Breast epithelium (tissue), 4 donors: Measurements from ENCODE around the gene ASF1B. TPM values are rescaled to one million over a fixed set of nuclear protein-coding genes. Genes with fewer than 3 reads are reported as not detected.

Experiments used
- DNase-seq, 2 donors: peaks; one replicate each; pipeline ENCODE4 v3.0.0-alpha.2; 2019; ENCODE audit warnings: low spot score in 2 of 2
- H3K27ac ChIP-seq, 2 donors: fragments of 200-600 bp; sonication (generic) in 1 of 2; one replicate each; pipeline ENCODE4 v1.5.1; 2016 to 2019; ENCODE audit warnings: mild to moderate bottlenecking in 1 of 2
- H3K27me3 ChIP-seq, 2 donors: fragments of 200-600 bp; sonication (generic) in 1 of 2; one replicate each; pipeline versions ENCODE4 v1.5.1 to v1.6.0; 2017 to 2019; ENCODE audit warnings: control low read depth in 1 of 2, mild to moderate bottlenecking in 1 of 2
- H3K36me3 ChIP-seq: fragments of 200-600 bp; one replicate; pipeline ENCODE4 v1.5.1; 2019
- H3K4me1 ChIP-seq, 2 donors: fragments of 200-600 bp; sonication (generic); one replicate each; pipeline ENCODE4 v1.5.1; 2016 to 2019; ENCODE audit warnings: control low read depth in 1 of 2
- H3K4me3 ChIP-seq, 3 donors: fragments of 200-600 bp; sonication (generic); 1 replicate in 2 of 3; 2 replicates in 1 of 3; pipeline ENCODE4 v1.5.1; 2016 to 2019; ENCODE audit warnings: mild to moderate bottlenecking in 3 of 3, moderate library complexity in 2 of 3
- H3K9me3 ChIP-seq, 2 donors: fragments of 200-600 bp; sonication (generic) in 1 of 2; one replicate each; pipeline ENCODE4 v1.5.1; 2016 to 2019; ENCODE audit warnings: control low read depth in 1 of 2
- CTCF ChIP-seq, 3 donors: fragments of 450-650 bp; IDR thresholded peaks; one replicate each; pipeline ENCODE4 v1.5.1; 2016 to 2017; ENCODE audit warnings: antibody characterized with exemption in 3 of 3, mild to moderate bottlenecking in 3 of 3, moderate library complexity in 3 of 3
- POLR2A ChIP-seq: fragments of 450-650 bp; IDR thresholded peaks from one replicate; pipeline ENCODE4 v1.6.1; 2016; ENCODE audit warnings: antibody characterized with exemption, mild to moderate bottlenecking, moderate library complexity
- POLR2AphosphoS5 ChIP-seq, 3 donors: sonication (generic); formaldehyde crosslinking; IDR thresholded peaks; one replicate each; pipeline ENCODE4 v1.6.1; 2017; ENCODE audit warnings: antibody characterized with exemption in 3 of 3
- intact Hi-C: fragments of 100-400 bp; cut with DNase I; formaldehyde crosslinking; loops from one replicate; pipeline ENCODE4 v1.15.1; 2023; ENCODE audit warnings: low total_unique reads
- total RNA-seq, 3 donors: library from RNA; depleted of rRNA; stranded (reverse); fragments of >200 nt; gene quantifications; one replicate each; pipeline ENCODE4 v1.1.0, GENCODE V29; 2016

ASF1B gene
- total RNA-seq, 3 donors from 2014 or later, result 0.66 to 1.6 (median 1.2) TPM

- intact Hi-C loops, result loop anchor here (2.0 kb wide), 1 partner anchor 54 kb away; no protein-coding TSS in a partner anchor
- H3K9me3 ChIP-seq, result no peaks in the 10 kb centered on the region
- no peaks in the 10 kb centered on the region for H3K27me3 ChIP-seq
- no peak overlapping the region for H3K4me3 ChIP-seq
- no peaks in the 10 kb centered on the region for H3K36me3 ChIP-seq
- no peak overlapping the region for H3K27ac ChIP-seq
- no peak for TF ChIP-seq CTCF (IDR thresholded peaks at IDR 0.05)
- TF ChIP-seq POLR2A, result no peak
- TF ChIP-seq POLR2AphosphoS5 (IDR thresholded peaks at IDR 0.05), result no peak
- peaks cover 0 to 3% of the 10 kb centered on the region in 2 donors for H3K4me1 ChIP-seq
- no peak for DNase-seq
Measured at GRCh38 chr19:14142262-14143190, 6.1 kb upstream of the ASF1B start.

GRCh38 chr19:14141041-14141440 is 4.7 kb upstream of the ASF1B start:
- intact Hi-C loops, result no loop called here
- peaks cover 0 to 1% of the 10 kb centered on the region in 2 donors for H3K4me1 ChIP-seq
- TF ChIP-seq POLR2AphosphoS5 (IDR thresholded peaks at IDR 0.05) (no peak), CTCF (IDR thresholded peaks at IDR 0.05) (no peak), POLR2A (no peak)
- H3K27me3 ChIP-seq, result no peaks in the 10 kb centered on the region
- no peak for DNase-seq
- H3K4me3 ChIP-seq, result no peak overlapping the region
- no peaks in the 10 kb centered on the region for H3K36me3 ChIP-seq
- no peak overlapping the region for H3K27ac ChIP-seq
- H3K9me3 ChIP-seq, result no peaks in the 10 kb centered on the region

- Histone ChIP-seq H3K27me3 (no peaks in the 10 kb centered on the region), H3K27ac (peak overlapping the region in 1 of 2 donors; percentile 40), H3K36me3 (no peaks in the 10 kb centered on the region), H3K4me1 (peaks cover 0 to 4% of the 10 kb centered on the region in 2 donors), H3K4me3 (no peak overlapping the region), H3K9me3 (no peaks in the 10 kb centered on the region)
- intact Hi-C loops, result no loop called here
- DNase-seq, result no peak
- no peak for TF ChIP-seq POLR2A
- no peak for TF ChIP-seq POLR2AphosphoS5 (IDR thresholded peaks at IDR 0.05)
- no peak for TF ChIP-seq CTCF (IDR thresholded peaks at IDR 0.05)
Measured at GRCh38 chr19:14139944-14140343, 3.6 kb upstream of the ASF1B start.

GRCh38 chr19:14138576-14139265 is 2.3 kb upstream of the ASF1B start:
- Histone ChIP-seq H3K9me3 (no peaks in the 10 kb centered on the region), H3K27me3 (no peaks in the 10 kb centered on the region), H3K4me3 (no peak overlapping the region), H3K4me1 (peaks cover 0 to 4% of the 10 kb centered on the region in 2 donors), H3K36me3 (no peaks in the 10 kb centered on the region), H3K27ac (peak overlapping the region; percentile 59 to 98)
- no peak for TF ChIP-seq CTCF (IDR thresholded peaks at IDR 0.05)
- no peak for TF ChIP-seq POLR2A
- TF ChIP-seq POLR2AphosphoS5 (IDR thresholded peaks at IDR 0.05), result no peak
- intact Hi-C loops, result no loop called here
- DNase-seq, result no peak
